HG03025 (cell line): ENCODE measurements around the gene TEAD1.
"Not testable (repeated sequence)": the region's sequence is repeated elsewhere in the genome, so short reads cannot be mapped to it uniquely, and the experiment has no call there.

ENCODE experiments used
- ATAC-seq: cut with Tn5 transposase; IDR thresholded peaks from one replicate; pipeline ENCODE4 v1.9.1; 2021; ENCODE audit warnings: mild to moderate bottlenecking, moderate library complexity; ENCODE audit not compliant: unreplicated experiment, low FRiP score

TEAD1 gene

GRCh38 chr11:12853652-12854296 is 179.6 kb downstream of the TEAD1 start:
- ATAC-seq: no peak

- ATAC-seq: no peak
These were observed 180.1 kb downstream of the TEAD1 start for GRCh38 chr11:12854297-12854661.

- no peak for ATAC-seq
These were observed 180.6 kb downstream of the TEAD1 start for GRCh38 chr11:12854829-12855228.

- ATAC-seq: no peak
These were observed 182.1 kb downstream of the TEAD1 start for GRCh38 chr11:12856338-12856737.

- no peak for ATAC-seq
These were observed 183.4 kb downstream of the TEAD1 start for GRCh38 chr11:12857572-12857971.

GRCh38 chr11:12859872-12860657 is 185.8 kb downstream of the TEAD1 start:
- no peak for ATAC-seq

GRCh38 chr11:12860827-12861226 is 186.6 kb downstream of the TEAD1 start:
- ATAC-seq: no peak

GRCh38 chr11:12862696-12863469 is 188.7 kb downstream of the TEAD1 start:
- ATAC-seq: no peak

- no peak for ATAC-seq
These were observed 189.4 kb downstream of the TEAD1 start for GRCh38 chr11:12863605-12864121.

- no peak for ATAC-seq
These were observed 190.3 kb downstream of the TEAD1 start for GRCh38 chr11:12864316-12865156.

- ATAC-seq: no peak
These were observed 191.8 kb downstream of the TEAD1 start for GRCh38 chr11:12865863-12866595.

GRCh38 chr11:12867531-12867930 is 193.3 kb downstream of the TEAD1 start:
- no peak for ATAC-seq

GRCh38 chr11:12868315-12869073 is 194.3 kb downstream of the TEAD1 start:
- ATAC-seq: no peak

- ATAC-seq: no peak
These were observed 197.0 kb downstream of the TEAD1 start for GRCh38 chr11:12871241-12871640.

- no peak for ATAC-seq
These were observed 197.6 kb downstream of the TEAD1 start for GRCh38 chr11:12871788-12872321.

- ATAC-seq: no peak
These were observed 202.1 kb downstream of the TEAD1 start for GRCh38 chr11:12876340-12876739.

- no peak for ATAC-seq
These were observed 202.8 kb downstream of the TEAD1 start for GRCh38 chr11:12876988-12877387.

GRCh38 chr11:12877508-12877907 is 203.3 kb downstream of the TEAD1 start:
- not testable (repeated sequence) for ATAC-seq

GRCh38 chr11:12880327-12880726 is 206.1 kb downstream of the TEAD1 start:
- ATAC-seq: no peak
